Measurements from ENCODE around the gene AUH.

Gene AUH

DNA sequence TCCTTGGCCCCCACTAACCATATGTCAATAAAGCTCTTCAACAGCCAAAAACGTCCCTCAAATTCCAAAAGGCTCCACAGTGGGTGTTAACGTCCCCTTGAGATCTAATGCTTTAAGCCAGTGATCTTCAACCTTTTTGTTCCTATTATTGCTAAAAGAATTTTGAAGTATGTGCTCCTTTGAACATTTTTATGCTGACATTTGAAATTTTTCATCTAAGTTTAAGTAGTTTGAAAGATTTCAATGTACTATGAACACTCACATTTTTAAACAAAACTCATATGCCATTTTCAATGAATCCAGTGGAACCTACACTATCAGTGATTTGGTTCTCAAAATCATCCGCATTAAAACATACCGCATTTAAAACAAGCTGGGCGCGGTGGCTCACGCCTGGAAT, 29.9 kb downstream of the AUH start:
- H3K4me3 ChIP-seq (IDR thresholded peaks at IDR 0.05; ENCODE audit: insufficient read depth, low read depth, low read length) = no peak overlapping the region
- no peaks in the 10 kb centered on the region for H3K4me1 ChIP-seq (ENCODE audit: low read depth, poor library complexity, severe bottlenecking)
- no peaks in the 10 kb centered on the region for H3K36me3 ChIP-seq (ENCODE audit: insufficient read depth)
- no peaks in the 10 kb centered on the region for H3K27me3 ChIP-seq (ENCODE audit: insufficient read depth, low read depth)
- H4K20me1 ChIP-seq (ENCODE audit: insufficient read depth) = no peaks in the 10 kb centered on the region
- TF ChIP-seq, protein P1, sequence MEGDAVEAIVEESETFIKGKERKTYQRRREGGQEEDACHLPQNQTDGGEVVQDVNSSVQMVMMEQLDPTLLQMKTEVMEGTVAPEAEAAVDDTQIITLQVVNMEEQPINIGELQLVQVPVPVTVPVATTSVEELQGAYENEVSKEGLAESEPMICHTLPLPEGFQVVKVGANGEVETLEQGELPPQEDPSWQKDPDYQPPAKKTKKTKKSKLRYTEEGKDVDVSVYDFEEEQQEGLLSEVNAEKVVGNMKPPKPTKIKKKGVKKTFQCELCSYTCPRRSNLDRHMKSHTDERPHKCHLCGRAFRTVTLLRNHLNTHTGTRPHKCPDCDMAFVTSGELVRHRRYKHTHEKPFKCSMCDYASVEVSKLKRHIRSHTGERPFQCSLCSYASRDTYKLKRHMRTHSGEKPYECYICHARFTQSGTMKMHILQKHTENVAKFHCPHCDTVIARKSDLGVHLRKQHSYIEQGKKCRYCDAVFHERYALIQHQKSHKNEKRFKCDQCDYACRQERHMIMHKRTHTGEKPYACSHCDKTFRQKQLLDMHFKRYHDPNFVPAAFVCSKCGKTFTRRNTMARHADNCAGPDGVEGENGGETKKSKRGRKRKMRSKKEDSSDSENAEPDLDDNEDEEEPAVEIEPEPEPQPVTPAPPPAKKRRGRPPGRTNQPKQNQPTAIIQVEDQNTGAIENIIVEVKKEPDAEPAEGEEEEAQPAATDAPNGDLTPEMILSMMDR (conservative IDR thresholded peaks at IDR 0.05; ENCODE audit: low read depth, low read length) = no peak
- H2AFZ ChIP-seq (ENCODE audit: low read depth) = no peak overlapping the region
- no peaks in the 10 kb centered on the region for H3K79me2 ChIP-seq (ENCODE audit: insufficient read depth, low read depth)
- no peak overlapping the region for H3K4me2 ChIP-seq
- no peak overlapping the region for H3K27ac ChIP-seq
- no peak overlapping the region for H3K9ac ChIP-seq

DNA sequence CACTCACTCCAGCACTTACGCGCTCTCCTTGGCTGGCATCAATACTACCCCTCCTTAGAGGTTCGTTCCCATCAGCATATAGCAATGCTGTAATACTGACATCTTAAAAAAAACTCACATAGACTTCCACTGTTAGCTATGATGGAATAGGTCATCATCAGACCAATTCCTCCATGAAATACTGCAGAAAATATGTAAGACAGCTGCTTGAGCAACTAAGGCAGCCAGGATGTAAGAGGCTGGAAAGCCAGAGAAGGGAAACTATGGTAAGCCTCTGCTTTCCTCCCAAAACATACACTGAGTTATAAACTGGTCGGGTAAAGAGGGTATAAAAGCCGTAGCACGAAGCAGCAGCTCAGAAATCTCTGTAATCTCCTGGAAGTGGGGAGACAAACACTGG, 33.5 kb downstream of the AUH start:
- Histone ChIP-seq H4K20me1 (ENCODE audit: insufficient read depth) (no peaks in the 10 kb centered on the region), H3K79me2 (ENCODE audit: insufficient read depth, low read depth) (no peaks in the 10 kb centered on the region), H3K9ac (no peak overlapping the region), H3K36me3 (ENCODE audit: insufficient read depth) (no peaks in the 10 kb centered on the region), H3K27ac (no peak overlapping the region), H3K4me1 (ENCODE audit: low read depth, poor library complexity, severe bottlenecking) (no peaks in the 10 kb centered on the region), H3K27me3 (ENCODE audit: insufficient read depth, low read depth) (no peaks in the 10 kb centered on the region), H3K4me2 (no peak overlapping the region), H3K4me3 (IDR thresholded peaks at IDR 0.05; ENCODE audit: insufficient read depth, low read depth, low read length) (no peak overlapping the region), H2AFZ (ENCODE audit: low read depth) (no peak overlapping the region)
- TF ChIP-seq, protein P1 (conservative IDR thresholded peaks at IDR 0.05; ENCODE audit: low read depth, low read length) = no peak

DNA sequence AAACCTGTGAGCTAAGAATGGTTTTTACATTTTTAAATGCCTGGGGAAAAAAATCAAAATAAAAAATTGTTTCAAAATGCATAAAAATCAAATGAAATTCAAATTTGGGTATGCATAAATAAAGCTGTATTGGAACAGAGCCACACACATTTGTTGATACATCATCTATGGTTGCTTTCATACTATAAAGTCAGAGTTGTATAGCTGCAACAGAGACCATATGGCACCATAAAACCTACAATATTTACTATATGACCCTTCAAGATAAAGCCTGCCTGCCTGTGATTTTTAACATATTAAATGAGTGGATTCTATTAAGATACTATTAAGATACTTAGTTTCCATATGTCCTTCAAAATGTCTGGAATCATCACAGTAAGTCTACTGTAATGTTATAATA, 40.0 kb downstream of the AUH start:
- H3K4me2 ChIP-seq = no peak overlapping the region
- H2AFZ ChIP-seq (ENCODE audit: low read depth) = no peak overlapping the region
- no peaks in the 10 kb centered on the region for H3K36me3 ChIP-seq (ENCODE audit: insufficient read depth)
- H4K20me1 ChIP-seq (ENCODE audit: insufficient read depth) = no peaks in the 10 kb centered on the region
- no peak overlapping the region for H3K4me3 ChIP-seq (IDR thresholded peaks at IDR 0.05; ENCODE audit: insufficient read depth, low read depth, low read length)
- H3K27ac ChIP-seq = no peak overlapping the region
- no peaks in the 10 kb centered on the region for H3K79me2 ChIP-seq (ENCODE audit: insufficient read depth, low read depth)
- no peak overlapping the region for H3K9ac ChIP-seq
- TF ChIP-seq, protein P1 (conservative IDR thresholded peaks at IDR 0.05; ENCODE audit: low read depth, low read length) = no peak
- H3K4me1 ChIP-seq (ENCODE audit: low read depth, poor library complexity, severe bottlenecking) = no peaks in the 10 kb centered on the region
- no peaks in the 10 kb centered on the region for H3K27me3 ChIP-seq (ENCODE audit: insufficient read depth, low read depth)

DNA sequence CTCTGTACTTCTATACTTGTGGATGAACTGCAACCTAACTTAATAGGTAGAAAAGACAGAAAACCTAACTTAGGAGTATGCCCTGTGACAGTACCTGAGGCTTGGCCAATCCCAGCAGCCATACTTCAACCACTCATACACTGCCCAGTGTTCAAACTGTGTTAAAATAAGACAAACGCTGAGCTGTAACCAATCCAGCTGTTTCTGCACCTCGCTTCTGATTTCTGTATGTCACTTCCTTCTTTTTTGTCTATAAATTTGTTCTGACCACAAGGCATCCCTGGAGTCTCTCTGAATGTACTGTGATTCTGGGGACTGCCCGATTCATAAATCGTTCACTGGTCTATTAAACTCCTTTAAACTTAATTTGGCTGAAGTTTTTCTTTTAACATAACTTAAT, 41.4 kb downstream of the AUH start:
- Histone ChIP-seq H3K27ac (no peak overlapping the region), H4K20me1 (ENCODE audit: insufficient read depth) (no peaks in the 10 kb centered on the region), H3K4me2 (no peak overlapping the region), H3K36me3 (ENCODE audit: insufficient read depth) (no peaks in the 10 kb centered on the region), H3K4me1 (ENCODE audit: low read depth, poor library complexity, severe bottlenecking) (no peaks in the 10 kb centered on the region), H3K4me3 (IDR thresholded peaks at IDR 0.05; ENCODE audit: insufficient read depth, low read depth, low read length) (no peak overlapping the region), H2AFZ (ENCODE audit: low read depth) (no peak overlapping the region), H3K27me3 (ENCODE audit: insufficient read depth, low read depth) (no peaks in the 10 kb centered on the region), H3K79me2 (ENCODE audit: insufficient read depth, low read depth) (no peaks in the 10 kb centered on the region), H3K9ac (no peak overlapping the region)
- TF ChIP-seq, protein P1 (conservative IDR thresholded peaks at IDR 0.05; ENCODE audit: low read depth, low read length) = no peak

DNA sequence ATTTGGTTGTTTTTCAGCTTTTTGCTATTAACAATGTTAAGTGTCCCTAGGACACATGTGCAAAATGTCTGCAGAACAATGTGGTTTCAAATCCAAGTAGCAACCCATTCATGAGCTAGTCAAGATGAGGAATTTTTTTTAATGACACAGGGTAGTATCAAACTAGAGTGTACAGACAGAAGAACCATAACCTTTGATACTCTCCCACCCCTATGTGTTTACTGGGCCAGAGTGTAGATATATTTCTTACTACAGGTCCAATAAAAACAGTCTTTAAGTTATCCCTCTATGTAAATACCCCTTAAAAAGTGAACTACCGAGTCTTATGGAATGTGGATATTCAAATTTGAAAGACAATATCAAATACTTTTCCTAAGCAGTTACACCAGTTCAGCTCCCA, 45.6 kb downstream of the AUH start:
- Histone ChIP-seq H3K4me3 (IDR thresholded peaks at IDR 0.05; ENCODE audit: insufficient read depth, low read depth, low read length) (no peak overlapping the region), H3K9ac (no peak overlapping the region), H3K36me3 (ENCODE audit: insufficient read depth) (no peaks in the 10 kb centered on the region), H3K79me2 (ENCODE audit: insufficient read depth, low read depth) (no peaks in the 10 kb centered on the region), H3K27ac (no peak overlapping the region), H4K20me1 (ENCODE audit: insufficient read depth) (no peaks in the 10 kb centered on the region), H3K27me3 (ENCODE audit: insufficient read depth, low read depth) (no peaks in the 10 kb centered on the region), H2AFZ (ENCODE audit: low read depth) (no peak overlapping the region), H3K4me2 (no peak overlapping the region), H3K4me1 (ENCODE audit: low read depth, poor library complexity, severe bottlenecking) (no peaks in the 10 kb centered on the region)
- TF ChIP-seq, protein P1 (conservative IDR thresholded peaks at IDR 0.05; ENCODE audit: low read depth, low read length) = no peak
